Aorta (tissue), 5 donors: ENCODE data around the gene SH3TC1. TPM values are rescaled to one million over a fixed set of nuclear protein-coding genes. Genes with fewer than 3 reads are reported as not detected.

Experiments
- ATAC-seq: fragments of 200-7000 bp; cut with Tn5 transposase; one replicate; pipeline ENCODE4 v1.9.1; 2022; ENCODE audit warnings: moderate library complexity; ENCODE audit not compliant: low FRiP score
- DNase-seq, 2 donors: peaks; one replicate each; pipeline ENCODE4 v3.0.0-alpha.2; 2020
- H3K27ac ChIP-seq, 2 donors: one replicate each; pipeline ENCODE4 v1.5.1; 2013; ENCODE audit warnings: low read length in 2 of 2, mild to moderate bottlenecking in 2 of 2, moderate library complexity in 2 of 2, control low read depth in 1 of 2, inconsistent platforms in 1 of 2, low read depth in 1 of 2
- H3K27me3 ChIP-seq, 2 donors: one replicate each; pipeline ENCODE4 v1.6.1; 2013; ENCODE audit warnings: control low read depth in 1 of 2, low read length in 1 of 2, mild to moderate bottlenecking in 1 of 2, moderate library complexity in 1 of 2; ENCODE audit not compliant: insufficient read depth in 2 of 2, control insufficient read depth in 1 of 2
- H3K36me3 ChIP-seq, 2 donors: one replicate each; pipeline ENCODE4 v1.6.1; 2013; ENCODE audit warnings: control low read depth in 1 of 2, low read length in 1 of 2, mild to moderate bottlenecking in 1 of 2; ENCODE audit not compliant: insufficient read depth in 2 of 2, control insufficient read depth in 1 of 2
- H3K4me1 ChIP-seq, 2 donors: one replicate each; pipeline ENCODE4 v1.6.1; 2013; ENCODE audit warnings: low read length in 2 of 2, control low read depth in 1 of 2, mild to moderate bottlenecking in 1 of 2, moderate library complexity in 1 of 2; ENCODE audit not compliant: insufficient read depth in 2 of 2, control insufficient read depth in 1 of 2
- H3K4me3 ChIP-seq, 2 donors: one replicate each; pipeline ENCODE4 v1.5.1; 2013; ENCODE audit warnings: low read length in 2 of 2, control low read depth in 1 of 2, mild to moderate bottlenecking in 1 of 2
- H3K9me3 ChIP-seq: one replicate; pipeline ENCODE4 v1.6.1; 2013; ENCODE audit warnings: mild to moderate bottlenecking, low read length; ENCODE audit not compliant: control insufficient read depth
- WGBS, 2 donors: extraction: QIAGEN DNeasy Blood & Tissue Kit; methylation state at CpG; one replicate each; pipeline ENCODE4 v1.1.7; 2013; 5-methylcytosine and 5-hydroxymethylcytosine counted together
- intact Hi-C, 2 donors: fragments of 100-400 bp; cut with DNase I; formaldehyde crosslinking; loops; one replicate each; pipeline versions ENCODE4 v1.14.2 to v1.15.0; 2022
- polyA plus RNA-seq, 2 donors: library from polyadenylated mRNA; stranded (reverse); fragments of 200-250 nt; gene quantifications; one replicate each; pipeline ENCODE4 v1.2.3, GENCODE V29; 2013
- total RNA-seq, 2 donors: library from RNA; stranded (reverse); fragmentation: NEBNext Ultra II Directional; extraction: Animal tissue kit (Norgen Biotek cat#: 25700); gene quantifications; one replicate each; pipeline ENCODE4 v1.2.1, GENCODE V29; 2021
- donor health status: healthy with polysubstance abuse.
- donor health status: Bipolar disorder and iron deficiency.
- donor health status: DM: no; HTN: no; CAD: no.
- donor health status: DM: no; HTN: no; CAD: no.
- donor health status: DM: yes; HTN: yes; CAD: no.

The SH3TC1 gene
- total and polyA plus RNA-seq, 4 donors, result 3.4 to 58.9 (median 21.7) TPM

- Histone ChIP-seq H3K27ac (no peak overlapping the region), H3K4me1 (no peaks in the 10 kb centered on the region), H3K36me3 (no peaks in the 10 kb centered on the region), H3K9me3 (no peaks in the 10 kb centered on the region), H3K4me3 (no peak overlapping the region), H3K27me3 (no peaks in the 10 kb centered on the region)
- ATAC-seq (no peak), DNase-seq (peak; percentile 53 to 70)
- intact Hi-C loops, result loop anchor here in 1 of 2 donors (5.0 kb wide), 1 partner anchor 39 kb away; no protein-coding TSS in a partner anchor
- WGBS, 2 donors, result 36 to 39% methylated on average over 6 of the region's 6 CpGs
These were observed 78.9 kb downstream of the SH3TC1 start for GRCh38 chr4:8278009-8278395.

GRCh38 chr4:8278421-8279287 is 79.6 kb downstream of the SH3TC1 start:
- 38 to 40% methylated on average over 17 of the region's 17 CpGs for WGBS, 2 donors
- H3K4me1 ChIP-seq, result no peaks in the 10 kb centered on the region

GRCh38 chr4:8279321-8280157 is 80.4 kb downstream of the SH3TC1 start:
- 89 to 91% methylated on average over 22 of the region's 22 CpGs for WGBS, 2 donors
- intact Hi-C loops, result loop anchor here in 1 of 2 donors (5.0 kb wide), 1 partner anchor 38 kb away; no protein-coding TSS in a partner anchor
- Histone ChIP-seq H3K4me1 (no peaks in the 10 kb centered on the region), H3K27me3 (no peaks in the 10 kb centered on the region), H3K36me3 (no peaks in the 10 kb centered on the region), H3K27ac (no peak overlapping the region), H3K9me3 (no peaks in the 10 kb centered on the region), H3K4me3 (no peak overlapping the region)
- DNase-seq (peak; percentile 48 to 51), ATAC-seq (no peak)

More at GRCh38 chr4:8278421-8279287, 79.6 kb downstream of the SH3TC1 start:
- ATAC-seq (no peak), DNase-seq (peak; percentile 74 to 79)
- H3K27ac ChIP-seq, result no peak overlapping the region
- no peaks in the 10 kb centered on the region for H3K9me3 ChIP-seq
- H3K36me3 ChIP-seq, result no peaks in the 10 kb centered on the region
- intact Hi-C loops, result loop anchor here in 1 of 2 donors (5.0 kb wide), 1 partner anchor 39 kb away; no protein-coding TSS in a partner anchor
- no peak overlapping the region for H3K4me3 ChIP-seq
- H3K27me3 ChIP-seq, result no peaks in the 10 kb centered on the region

GRCh38 chr4:8280158-8280875 is 81.2 kb downstream of the SH3TC1 start:
- Histone ChIP-seq H3K27me3 (no peaks in the 10 kb centered on the region), H3K27ac (no peak overlapping the region), H3K36me3 (no peaks in the 10 kb centered on the region), H3K4me3 (no peak overlapping the region), H3K4me1 (no peaks in the 10 kb centered on the region), H3K9me3 (no peaks in the 10 kb centered on the region)
- WGBS, 2 donors, result 89 to 96% methylated on average over 25 of the region's 25 CpGs
- intact Hi-C loops, result no loop called here
- ATAC-seq (no peak), DNase-seq (peak; percentile 44 to 69)

- ATAC-seq (no peak), DNase-seq (peak in 1 of 2 donors; percentile 59)
- H3K27me3 ChIP-seq, result no peaks in the 10 kb centered on the region
- no peaks in the 10 kb centered on the region for H3K36me3 ChIP-seq
- no peak overlapping the region for H3K4me3 ChIP-seq
- WGBS, 2 donors, result 90% methylated on average over 15 of the region's 15 CpGs
- no peak overlapping the region for H3K27ac ChIP-seq
- H3K9me3 ChIP-seq, result no peaks in the 10 kb centered on the region
- no peaks in the 10 kb centered on the region for H3K4me1 ChIP-seq
- intact Hi-C loops, result no loop called here
These were observed 81.9 kb downstream of the SH3TC1 start for GRCh38 chr4:8280876-8281440.

- H3K4me3 ChIP-seq, result no peak overlapping the region
- H3K27ac ChIP-seq, result no peak overlapping the region
- DNase-seq (peak; percentile 78 to 86), ATAC-seq (peak; percentile 68)
- H3K27me3 ChIP-seq, result no peaks in the 10 kb centered on the region
- H3K36me3 ChIP-seq, result no peaks in the 10 kb centered on the region
- no peaks in the 10 kb centered on the region for H3K9me3 ChIP-seq
- 16 to 18% methylated on average over 19 of the region's 19 CpGs for WGBS, 2 donors
- no peaks in the 10 kb centered on the region for H3K4me1 ChIP-seq
- intact Hi-C loops, result no loop called here
These were observed 82.5 kb downstream of the SH3TC1 start for GRCh38 chr4:8281519-8282133.

GRCh38 chr4:8282134-8282641 is 83.1 kb downstream of the SH3TC1 start:
- Histone ChIP-seq H3K9me3 (no peaks in the 10 kb centered on the region), H3K36me3 (no peaks in the 10 kb centered on the region), H3K27ac (no peak overlapping the region), H3K27me3 (no peaks in the 10 kb centered on the region), H3K4me1 (no peaks in the 10 kb centered on the region), H3K4me3 (no peak overlapping the region)
- 90 to 92% methylated on average over 14 of the region's 14 CpGs for WGBS, 2 donors
- intact Hi-C loops, result no loop called here
- ATAC-seq (no peak), DNase-seq (peak; percentile 32 to 66)
